ENCODE results near the gene SFRP2. TPM values are rescaled to one million over a fixed set of nuclear protein-coding genes. Genes with fewer than 3 reads are reported as not detected.

SFRP2 gene
- total RNA-seq, 2 experiments from 2014 or later: not detected

DNA sequence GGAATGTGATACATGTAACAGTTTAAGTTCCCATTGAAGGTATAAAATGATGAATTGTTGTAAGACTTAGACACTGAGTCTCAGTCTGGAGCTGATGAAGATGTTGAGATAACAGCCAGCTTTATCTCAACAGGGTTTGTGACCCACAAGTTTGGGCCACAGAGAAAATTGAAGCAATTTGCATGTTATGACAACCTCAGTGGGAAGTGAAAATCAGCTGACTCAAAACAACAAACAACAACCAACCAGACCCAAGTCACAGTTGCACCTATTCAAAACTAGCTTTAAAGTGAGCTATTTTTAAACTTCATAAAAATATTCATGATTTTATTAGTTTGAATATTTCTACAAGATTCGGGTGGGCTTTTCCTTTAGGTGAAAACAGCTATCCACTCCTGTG is 8.0 kb downstream of the SFRP2 start:
- H3K27ac ChIP-seq (ENCODE audit: low read depth in 1 of 2, low read length in 2 of 2): no peak overlapping the region
- ChIA-PET CTCF (no interaction called here), POLR2A (no interaction called here)
- H3K27me3 Mint-ChIP-seq: peaks cover 65% of the 10 kb centered on the region
- H3K4me3 Mint-ChIP-seq: no peak overlapping the region
- TF ChIP-seq, protein P1, sequence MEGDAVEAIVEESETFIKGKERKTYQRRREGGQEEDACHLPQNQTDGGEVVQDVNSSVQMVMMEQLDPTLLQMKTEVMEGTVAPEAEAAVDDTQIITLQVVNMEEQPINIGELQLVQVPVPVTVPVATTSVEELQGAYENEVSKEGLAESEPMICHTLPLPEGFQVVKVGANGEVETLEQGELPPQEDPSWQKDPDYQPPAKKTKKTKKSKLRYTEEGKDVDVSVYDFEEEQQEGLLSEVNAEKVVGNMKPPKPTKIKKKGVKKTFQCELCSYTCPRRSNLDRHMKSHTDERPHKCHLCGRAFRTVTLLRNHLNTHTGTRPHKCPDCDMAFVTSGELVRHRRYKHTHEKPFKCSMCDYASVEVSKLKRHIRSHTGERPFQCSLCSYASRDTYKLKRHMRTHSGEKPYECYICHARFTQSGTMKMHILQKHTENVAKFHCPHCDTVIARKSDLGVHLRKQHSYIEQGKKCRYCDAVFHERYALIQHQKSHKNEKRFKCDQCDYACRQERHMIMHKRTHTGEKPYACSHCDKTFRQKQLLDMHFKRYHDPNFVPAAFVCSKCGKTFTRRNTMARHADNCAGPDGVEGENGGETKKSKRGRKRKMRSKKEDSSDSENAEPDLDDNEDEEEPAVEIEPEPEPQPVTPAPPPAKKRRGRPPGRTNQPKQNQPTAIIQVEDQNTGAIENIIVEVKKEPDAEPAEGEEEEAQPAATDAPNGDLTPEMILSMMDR (IDR thresholded peaks at IDR 0.05): no peak
- H3K27me3 ChIP-seq (ENCODE audit: control insufficient read depth in 1 of 2, insufficient read depth in 2 of 2, low read length in 2 of 2): peaks cover 16 to 26% of the 10 kb centered on the region in 2 experiments
- no peaks in the 10 kb centered on the region for H3K36me3 Mint-ChIP-seq (ENCODE audit: low read depth)
- H3K9me3 ChIP-seq (ENCODE audit: control insufficient read depth in 1 of 2, insufficient read depth in 1 of 2, low read length in 2 of 2): peaks cover 0 to 3% of the 10 kb centered on the region in 2 experiments
- no peaks in the 10 kb centered on the region for H3K4me1 Mint-ChIP-seq (ENCODE audit: low read depth)
- no peak for ATAC-seq (ENCODE audit: poor library complexity)
- no peak for DNase-seq
- intact Hi-C loops (cut with DNase I, micrococcal nuclease): loop anchor here (10.0 kb wide), 3 partner anchors 564 to 844 kb away; no protein-coding TSS in a partner anchor
- no peaks in the 10 kb centered on the region for H3K9me3 Mint-ChIP-seq
- no peaks in the 10 kb centered on the region for H3K36me3 ChIP-seq (ENCODE audit: insufficient read depth, low read length)
- H3K4me3 ChIP-seq (ENCODE audit: low read length): no peak overlapping the region
- H3K4me1 ChIP-seq (ENCODE audit: insufficient read depth, low read length): no peaks in the 10 kb centered on the region
- no peak overlapping the region for H3K27ac Mint-ChIP-seq

DNA sequence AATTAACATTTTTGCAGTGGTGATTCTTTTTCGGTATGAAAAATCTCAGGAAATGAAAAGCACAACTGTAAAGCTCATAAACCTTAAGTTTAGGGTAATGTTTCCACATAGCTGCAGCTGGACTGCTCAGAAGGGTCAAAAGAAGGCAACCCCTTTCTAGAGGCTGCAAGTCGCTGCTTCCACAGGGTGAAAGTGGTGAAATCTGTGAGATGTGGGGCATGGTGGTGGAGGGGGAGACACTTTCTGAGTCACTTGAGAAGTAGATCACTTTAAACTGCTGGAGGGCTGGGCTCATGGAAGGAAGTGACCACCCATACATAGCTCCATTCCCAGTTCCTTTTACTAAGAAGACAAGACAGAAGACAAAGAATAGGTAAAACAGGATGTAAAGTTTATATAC is 8.7 kb downstream of the SFRP2 start:
- Histone ChIP-seq H3K27me3 (ENCODE audit: control insufficient read depth in 1 of 2, insufficient read depth in 2 of 2, low read length in 2 of 2) (peaks cover 16 to 26% of the 10 kb centered on the region in 2 experiments), H3K9me3 (ENCODE audit: control insufficient read depth in 1 of 2, insufficient read depth in 1 of 2, low read length in 2 of 2) (peaks cover 0 to 3% of the 10 kb centered on the region in 2 experiments), H3K36me3 (ENCODE audit: insufficient read depth, low read length) (no peaks in the 10 kb centered on the region), H3K4me3 (ENCODE audit: low read length) (no peak overlapping the region), H3K4me1 (ENCODE audit: insufficient read depth, low read length) (no peaks in the 10 kb centered on the region), H3K27ac (ENCODE audit: low read depth in 1 of 2, low read length in 2 of 2) (no peak overlapping the region)
- no peak for ATAC-seq (ENCODE audit: poor library complexity)
- intact Hi-C loops (cut with DNase I, micrococcal nuclease): loop anchor here (10.0 kb wide), 3 partner anchors 565 to 845 kb away; no protein-coding TSS in a partner anchor
- ChIA-PET POLR2A (no interaction called here), CTCF (no interaction called here)
- Mint-ChIP-seq H3K27ac (no peak overlapping the region), H3K27me3 (peaks cover 65% of the 10 kb centered on the region), H3K4me3 (no peak overlapping the region), H3K9me3 (no peaks in the 10 kb centered on the region), H3K36me3 (ENCODE audit: low read depth) (no peaks in the 10 kb centered on the region), H3K4me1 (ENCODE audit: low read depth) (no peaks in the 10 kb centered on the region)
- DNase-seq: no peak
- TF ChIP-seq, protein P1 (IDR thresholded peaks at IDR 0.05): no peak

DNA sequence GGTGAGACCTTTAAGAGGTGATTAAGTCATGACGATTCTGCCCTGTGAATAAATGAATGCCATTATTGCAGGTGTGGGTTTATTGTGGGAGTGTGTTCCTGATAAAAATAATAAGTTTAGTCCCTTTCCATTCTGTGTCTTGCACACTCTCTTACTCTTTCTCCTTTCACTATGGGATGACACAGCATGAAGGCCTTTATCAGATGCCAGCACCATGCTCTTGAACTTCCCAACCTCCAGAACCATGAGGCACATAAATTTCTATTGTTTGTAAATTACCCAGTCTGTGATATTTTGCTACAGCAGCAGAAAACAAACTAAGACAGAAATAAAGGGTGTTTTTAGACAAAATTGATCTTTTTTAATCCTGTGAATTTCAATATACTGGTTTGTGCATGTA is 10.5 kb downstream of the SFRP2 start:
- no peak for ATAC-seq (ENCODE audit: poor library complexity)
- Mint-ChIP-seq H3K4me1 (ENCODE audit: low read depth) (no peaks in the 10 kb centered on the region), H3K27me3 (peaks cover 50% of the 10 kb centered on the region), H3K27ac (no peak overlapping the region), H3K9me3 (no peaks in the 10 kb centered on the region), H3K4me3 (no peak overlapping the region), H3K36me3 (ENCODE audit: low read depth) (no peaks in the 10 kb centered on the region)
- ChIA-PET POLR2A (no interaction called here), CTCF (no interaction called here)
- TF ChIP-seq, protein P1 (IDR thresholded peaks at IDR 0.05): no peak
- no peaks in the 10 kb centered on the region for H3K4me1 ChIP-seq (ENCODE audit: insufficient read depth, low read length)
- peaks cover 11 to 14% of the 10 kb centered on the region in 2 experiments for H3K27me3 ChIP-seq (ENCODE audit: control insufficient read depth in 1 of 2, insufficient read depth in 2 of 2, low read length in 2 of 2)
- H3K27ac ChIP-seq (ENCODE audit: low read depth in 1 of 2, low read length in 2 of 2): no peak overlapping the region
- DNase-seq: no peak
- no peaks in the 10 kb centered on the region for H3K36me3 ChIP-seq (ENCODE audit: insufficient read depth, low read length)
- no peak overlapping the region for H3K4me3 ChIP-seq (ENCODE audit: low read length)
- H3K9me3 ChIP-seq (ENCODE audit: control insufficient read depth in 1 of 2, insufficient read depth in 1 of 2, low read length in 2 of 2): peaks cover 0 to 3% of the 10 kb centered on the region in 2 experiments
- intact Hi-C loops (cut with DNase I, micrococcal nuclease): no loop called here

Measured in CD4-positive, alpha-beta T cell (primary cell).